OCI-LY3 (cell line): Measurements from ENCODE around the gene CFAP58.

Experiments used
- H2AFZ ChIP-seq: fragments of 200-600, 300-600 bp; shearing (Covaris generic); 2 replicates; pipeline ENCODE4 v1.6.0; 2014; ENCODE audit warnings: antibody characterized with exemption, low read depth, low read length
- H3K27ac ChIP-seq: fragments of 200-600, 300-600 bp; sonication (generic); 2 replicates; pipeline ENCODE4 v1.5.1; 2014; ENCODE audit warnings: mild to moderate bottlenecking, low read length, moderate library complexity, mixed read lengths
- H3K27me3 ChIP-seq: fragments of 200-600, 300-600 bp; sonication (generic); 2 replicates; pipeline ENCODE4 v1.6.1; 2014; ENCODE audit warnings: low read depth, low read length, mixed read lengths
- H3K36me3 ChIP-seq: fragments of 200-600, 300-600 bp; sonication (generic); replicated peaks from 2 replicates; pipeline ENCODE3; 2014; ENCODE audit warnings: low read depth, low read length, mixed read lengths
- H3K4me1 ChIP-seq: fragments of 300-600, 200-600 bp; sonication (generic); 2 replicates; pipeline ENCODE4 v1.6.1; 2014; ENCODE audit warnings: low read length, mixed read lengths
- H3K4me2 ChIP-seq: fragments of 200-600, 300-600 bp; sonication (generic); 2 replicates; pipeline ENCODE4 v1.6.1; 2014; ENCODE audit warnings: low read length, mixed read lengths
- H3K4me3 ChIP-seq: fragments of 300-600, 200-600 bp; sonication (generic); 2 replicates; pipeline ENCODE4 v1.5.1; 2014; ENCODE audit warnings: antibody characterized with exemption, mild to moderate bottlenecking, low read length, moderate library complexity
- H3K79me2 ChIP-seq: fragments of 300-600, 200-600 bp; shearing (Covaris generic); 2 replicates; pipeline ENCODE4 v1.6.1; 2014; ENCODE audit warnings: mild to moderate bottlenecking, low read length, mixed read lengths
- H3K9ac ChIP-seq: fragments of 300-600, 200-600 bp; shearing (Covaris generic); 2 replicates; pipeline ENCODE4 v1.6.0; 2014; ENCODE audit warnings: mild to moderate bottlenecking, low read length, moderate library complexity
- H3K9me3 ChIP-seq: fragments of 200-600, 300-600 bp; shearing (Covaris generic); 2 replicates; pipeline ENCODE4 v1.6.1; 2014; ENCODE audit warnings: low read length, mixed read lengths; ENCODE audit not compliant: insufficient read depth
- H4K20me1 ChIP-seq: fragments of 200-600, 300-600 bp; sonication (generic); 2 replicates; pipeline ENCODE4 v1.6.1; 2016; ENCODE audit warnings: low read length, mixed read lengths; ENCODE audit not compliant: insufficient read depth
- CTCF ChIP-seq: fragments of 200-600, 300-600 bp; sonication (generic); IDR thresholded peaks from 2 replicates; pipeline ENCODE4 v1.5.1; 2014; ENCODE audit warnings: antibody characterized with exemption, low read length, low read depth
- EZH2phosphoT487 ChIP-seq: fragments of 200-600 bp; shearing (Covaris generic); IDR thresholded peaks from 2 replicates; pipeline ENCODE4 v1.6.1; 2018; ENCODE audit warnings: antibody characterized with exemption, mixed run types, low read depth

CFAP58 gene

GRCh38 chr10:104368381-104368780 is 14.7 kb downstream of the CFAP58 start:
- no peaks in the 10 kb centered on the region for H3K79me2 ChIP-seq
- no peak overlapping the region for H3K27ac ChIP-seq
- H3K9me3 ChIP-seq: no peaks in the 10 kb centered on the region
- TF ChIP-seq CTCF (no peak), EZH2phosphoT487 (no peak)
- H3K9ac ChIP-seq: no peak overlapping the region
- H3K4me1 ChIP-seq: no peaks in the 10 kb centered on the region
- no peaks in the 10 kb centered on the region for H4K20me1 ChIP-seq
- no peaks in the 10 kb centered on the region for H3K36me3 ChIP-seq
- H3K4me3 ChIP-seq: no peak overlapping the region
- no peak overlapping the region for H2AFZ ChIP-seq
- 0 out of 2 replicates have a peak, but pooled peaks cover 4% of the 10 kb centered on the region for H3K27me3 ChIP-seq
- no peak overlapping the region for H3K4me2 ChIP-seq

- peaks cover 4% of the 10 kb centered on the region; the same call in 1 of the 2 replicates for H3K27me3 ChIP-seq
Measured at GRCh38 chr10:104371753-104372152, 18.1 kb downstream of the CFAP58 start.

GRCh38 chr10:104374591-104374990 is 21.0 kb downstream of the CFAP58 start:
- Histone ChIP-seq H3K36me3 (no peaks in the 10 kb centered on the region), H3K4me3 (no peak overlapping the region), H3K27me3 (peaks cover 5% of the 10 kb centered on the region; the same call in 1 of the 2 replicates), H3K27ac (no peak overlapping the region), H3K9me3 (no peaks in the 10 kb centered on the region), H3K4me1 (peaks cover 11% of the 10 kb centered on the region), H3K9ac (no peak overlapping the region), H3K4me2 (peak overlapping the region; percentile 24; the same call in 1 of the 2 replicates), H3K79me2 (no peaks in the 10 kb centered on the region), H4K20me1 (no peaks in the 10 kb centered on the region), H2AFZ (no peak overlapping the region)
- TF ChIP-seq CTCF: no peak
- no peak for TF ChIP-seq EZH2phosphoT487

More at GRCh38 chr10:104371753-104372152, 18.1 kb downstream of the CFAP58 start:
- no peaks in the 10 kb centered on the region for H3K9me3 ChIP-seq
- no peak for TF ChIP-seq EZH2phosphoT487
- H3K9ac ChIP-seq: no peak overlapping the region
- no peak overlapping the region for H2AFZ ChIP-seq
- H3K4me3 ChIP-seq: no peak overlapping the region
- H4K20me1 ChIP-seq: no peaks in the 10 kb centered on the region
- H3K36me3 ChIP-seq: no peaks in the 10 kb centered on the region
- no peaks in the 10 kb centered on the region for H3K79me2 ChIP-seq
- H3K4me1 ChIP-seq: peaks cover 6% of the 10 kb centered on the region
- H3K27ac ChIP-seq: no peak overlapping the region
- H3K4me2 ChIP-seq: no peak overlapping the region

- Histone ChIP-seq H3K9ac (no peak overlapping the region), H2AFZ (no peak overlapping the region), H3K27ac (no peak overlapping the region), H3K4me2 (no peak overlapping the region), H3K79me2 (no peaks in the 10 kb centered on the region), H3K27me3 (peaks cover 5% of the 10 kb centered on the region; the same call in 1 of the 2 replicates), H3K36me3 (no peaks in the 10 kb centered on the region), H3K9me3 (no peaks in the 10 kb centered on the region), H3K4me3 (no peak overlapping the region), H3K4me1 (peaks cover 11% of the 10 kb centered on the region), H4K20me1 (no peaks in the 10 kb centered on the region)
- no peak for TF ChIP-seq EZH2phosphoT487
- TF ChIP-seq CTCF: no peak
Measured at GRCh38 chr10:104376784-104377300, 23.2 kb downstream of the CFAP58 start.
